ENCODE measurements around the gene DEFB123.
"Not testable (repeated sequence)": the region's sequence is repeated elsewhere in the genome, so short reads cannot be mapped to it uniquely, and the experiment has no call there.

DEFB123 gene

DNA sequence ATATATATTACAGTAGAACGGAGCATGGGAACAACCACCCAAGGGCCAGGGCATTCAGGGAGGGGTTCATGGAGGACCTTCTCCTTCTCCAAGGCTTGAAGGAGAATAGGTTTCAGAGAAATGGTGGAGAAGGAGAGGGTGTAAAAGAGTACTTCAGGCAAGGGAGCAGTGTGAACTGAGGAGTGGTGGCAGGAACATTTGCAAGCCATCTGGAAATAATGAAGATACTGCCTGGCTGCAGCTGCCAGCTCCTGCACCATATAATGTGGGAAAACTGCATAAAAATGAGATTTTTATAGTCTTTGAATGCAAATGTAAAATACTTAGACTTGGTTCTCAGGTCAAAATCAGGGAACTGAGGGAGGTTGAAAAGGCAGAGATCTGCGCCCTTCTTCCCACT is 24.8 kb upstream of the DEFB123 start:
- no peaks in the 10 kb centered on the region for H3K9me3 ChIP-seq (ENCODE audit: insufficient read depth, low read length)
- H3K9me2 ChIP-seq (replicated peaks; ENCODE audit: insufficient read depth, low read length), result no peaks in the 10 kb centered on the region
- no peak overlapping the region for H3K4me2 ChIP-seq (ENCODE audit: low read depth, low read length, poor library complexity, severe bottlenecking)
- no peaks in the 10 kb centered on the region for H4K20me1 ChIP-seq (ENCODE audit: low read depth, low read length)
- H3F3A ChIP-seq (ENCODE audit: insufficient read depth), result no peaks in the 10 kb centered on the region
- H3K27me3 ChIP-seq (ENCODE audit: low read length), result no peaks in the 10 kb centered on the region
- H3K36me3 ChIP-seq (ENCODE audit: low read length), result no peaks in the 10 kb centered on the region
- H3K9ac ChIP-seq (ENCODE audit: low read length), result no peak overlapping the region
- H3K4me3 ChIP-seq (ENCODE audit: insufficient read depth, low read length, poor library complexity, severe bottlenecking), result no peak overlapping the region
- H2AFZ ChIP-seq (ENCODE audit: low read depth, low read length, severe bottlenecking), result no peak overlapping the region
- H3K79me2 ChIP-seq (ENCODE audit: insufficient read depth, low read length), result no peaks in the 10 kb centered on the region
- no peak overlapping the region for H3K27ac ChIP-seq (ENCODE audit: low read depth, low read length)
- TF ChIP-seq CTCF (IDR thresholded peaks at IDR 0.05; ENCODE audit: insufficient read depth, low read length, poor library complexity, severe bottlenecking), result no peak
- TF ChIP-seq EZH2phosphoT487 (conservative IDR thresholded peaks at IDR 0.05; ENCODE audit: low read length), result no peak

DNA sequence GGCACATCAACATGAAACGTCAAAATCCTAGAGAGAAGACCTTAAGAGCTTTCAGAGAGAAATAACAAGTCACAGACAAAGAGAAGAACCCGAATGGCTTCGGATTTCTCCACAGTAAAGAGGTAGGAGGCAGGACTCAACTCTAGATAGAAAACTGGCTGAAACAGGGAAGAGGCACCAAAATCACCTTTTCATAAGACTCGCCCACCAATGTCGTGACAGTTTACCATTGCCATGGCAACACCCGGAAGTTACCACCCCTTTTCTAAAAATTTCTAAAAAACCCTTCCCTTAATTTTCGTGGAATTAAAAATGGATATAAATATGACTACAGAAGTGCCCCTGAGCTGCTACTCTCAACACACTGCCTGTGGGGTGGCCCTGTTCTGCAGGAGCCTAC is 22.1 kb upstream of the DEFB123 start:
- Histone ChIP-seq H3F3A (ENCODE audit: insufficient read depth) (no peaks in the 10 kb centered on the region), H4K20me1 (ENCODE audit: low read depth, low read length) (no peaks in the 10 kb centered on the region), H3K9me3 (ENCODE audit: insufficient read depth, low read length) (no peaks in the 10 kb centered on the region), H3K4me2 (ENCODE audit: low read depth, low read length, poor library complexity, severe bottlenecking) (no peak overlapping the region), H3K27ac (ENCODE audit: low read depth, low read length) (no peak overlapping the region), H2AFZ (ENCODE audit: low read depth, low read length, severe bottlenecking) (no peak overlapping the region), H3K4me3 (ENCODE audit: insufficient read depth, low read length, poor library complexity, severe bottlenecking) (no peak overlapping the region), H3K27me3 (ENCODE audit: low read length) (no peaks in the 10 kb centered on the region), H3K79me2 (ENCODE audit: insufficient read depth, low read length) (no peaks in the 10 kb centered on the region), H3K9me2 (replicated peaks; ENCODE audit: insufficient read depth, low read length) (no peaks in the 10 kb centered on the region), H3K9ac (ENCODE audit: low read length) (no peak overlapping the region), H3K36me3 (ENCODE audit: low read length) (no peaks in the 10 kb centered on the region)
- TF ChIP-seq EZH2phosphoT487 (conservative IDR thresholded peaks at IDR 0.05; ENCODE audit: low read length) (no peak), CTCF (IDR thresholded peaks at IDR 0.05; ENCODE audit: insufficient read depth, low read length, poor library complexity, severe bottlenecking) (no peak)

DNA sequence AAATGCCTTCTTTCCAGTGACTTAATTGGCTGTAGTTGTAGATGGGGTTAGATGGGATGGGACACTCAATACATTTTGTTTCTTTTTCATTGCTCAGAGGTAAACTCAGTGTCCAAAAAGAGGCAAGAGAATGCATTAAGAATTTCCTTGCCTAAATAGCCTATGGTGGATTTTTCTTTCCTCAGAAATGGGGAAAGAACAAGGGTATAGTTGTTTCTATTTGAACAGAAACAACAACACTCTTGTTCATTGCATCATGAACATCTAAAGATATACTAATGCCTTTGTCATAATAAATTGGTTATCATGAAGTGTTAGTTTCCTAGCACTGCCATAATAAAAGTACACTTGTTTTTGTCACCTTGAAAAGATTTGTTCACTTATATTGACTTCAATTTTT is 14.6 kb upstream of the DEFB123 start:
- Histone ChIP-seq H3K36me3 (ENCODE audit: low read length) (no peaks in the 10 kb centered on the region), H3K27ac (ENCODE audit: low read depth, low read length) (no peak overlapping the region), H3K4me2 (ENCODE audit: low read depth, low read length, poor library complexity, severe bottlenecking) (no peak overlapping the region), H3K27me3 (ENCODE audit: low read length) (no peaks in the 10 kb centered on the region), H3K9me2 (replicated peaks; ENCODE audit: insufficient read depth, low read length) (no peaks in the 10 kb centered on the region), H3F3A (ENCODE audit: insufficient read depth) (no peaks in the 10 kb centered on the region), H3K9me3 (ENCODE audit: insufficient read depth, low read length) (no peaks in the 10 kb centered on the region), H3K9ac (ENCODE audit: low read length) (no peak overlapping the region), H3K79me2 (ENCODE audit: insufficient read depth, low read length) (no peaks in the 10 kb centered on the region), H2AFZ (ENCODE audit: low read depth, low read length, severe bottlenecking) (no peak overlapping the region), H4K20me1 (ENCODE audit: low read depth, low read length) (no peaks in the 10 kb centered on the region), H3K4me3 (ENCODE audit: insufficient read depth, low read length, poor library complexity, severe bottlenecking) (no peak overlapping the region)
- TF ChIP-seq CTCF (IDR thresholded peaks at IDR 0.05; ENCODE audit: insufficient read depth, low read length, poor library complexity, severe bottlenecking) (no peak), EZH2phosphoT487 (conservative IDR thresholded peaks at IDR 0.05; ENCODE audit: low read length) (no peak)

GRCh38 chr20:31426891-31427551 is 13.4 kb upstream of the DEFB123 start:
- H3K4me3 ChIP-seq (ENCODE audit: insufficient read depth, low read length, poor library complexity, severe bottlenecking); H4K20me1 ChIP-seq (ENCODE audit: low read depth, low read length); H3K4me2 ChIP-seq (ENCODE audit: low read depth, low read length, poor library complexity, severe bottlenecking); H2AFZ ChIP-seq (ENCODE audit: low read depth, low read length, severe bottlenecking); H3K36me3 ChIP-seq (ENCODE audit: low read length); H3K27me3 ChIP-seq (ENCODE audit: low read length); H3K79me2 ChIP-seq (ENCODE audit: insufficient read depth, low read length); H3K9me2 ChIP-seq (replicated peaks; ENCODE audit: insufficient read depth, low read length); H3K9me3 ChIP-seq (ENCODE audit: insufficient read depth, low read length); H3F3A ChIP-seq (ENCODE audit: insufficient read depth); H3K27ac ChIP-seq (ENCODE audit: low read depth, low read length); H3K9ac ChIP-seq (ENCODE audit: low read length): not testable (repeated sequence)

GRCh38 chr20:31427576-31427975 is 12.9 kb upstream of the DEFB123 start:
- not testable (repeated sequence) for H3K9me3 ChIP-seq (ENCODE audit: insufficient read depth, low read length); H3K4me3 ChIP-seq (ENCODE audit: insufficient read depth, low read length, poor library complexity, severe bottlenecking); H3K4me2 ChIP-seq (ENCODE audit: low read depth, low read length, poor library complexity, severe bottlenecking); H3K79me2 ChIP-seq (ENCODE audit: insufficient read depth, low read length); H3K36me3 ChIP-seq (ENCODE audit: low read length); H4K20me1 ChIP-seq (ENCODE audit: low read depth, low read length); H3K27me3 ChIP-seq (ENCODE audit: low read length); H2AFZ ChIP-seq (ENCODE audit: low read depth, low read length, severe bottlenecking); H3K9me2 ChIP-seq (replicated peaks; ENCODE audit: insufficient read depth, low read length); H3K9ac ChIP-seq (ENCODE audit: low read length); H3K27ac ChIP-seq (ENCODE audit: low read depth, low read length); H3F3A ChIP-seq (ENCODE audit: insufficient read depth)
